GM21381 (cell line): ENCODE measurements around the gene KCTD19.

ENCODE experiments used
- ATAC-seq: cut with Tn5 transposase; IDR thresholded peaks from one replicate; pipeline ENCODE4 v1.9.1; 2021; ENCODE audit warnings: mild to moderate bottlenecking, moderate library complexity; ENCODE audit not compliant: unreplicated experiment

Gene KCTD19

GRCh38 chr16:67245674-67246080 lies 80.9 kb downstream of the KCTD19 start:
- no peak for ATAC-seq

DNA sequence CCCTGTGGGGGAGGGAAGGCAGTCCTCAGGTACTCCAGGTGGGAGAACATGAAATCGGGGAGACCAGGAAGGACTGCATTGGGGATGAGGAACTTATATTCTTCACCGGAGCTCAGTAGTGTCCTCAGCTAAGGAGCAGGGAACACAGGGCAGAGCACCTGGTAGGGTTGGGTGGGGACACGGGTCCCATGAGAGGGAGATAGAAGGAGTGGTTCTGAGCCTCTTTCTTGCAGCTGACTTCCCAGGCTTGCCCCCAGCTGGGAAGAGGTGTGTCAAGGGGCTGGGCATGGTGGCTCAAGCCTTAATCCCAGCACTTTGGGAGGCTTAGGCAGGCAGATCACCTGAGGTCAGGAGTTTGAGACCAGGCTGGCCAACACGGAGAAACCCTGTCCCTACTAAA lies 81.4 kb downstream of the KCTD19 start:
- no peak for ATAC-seq

DNA sequence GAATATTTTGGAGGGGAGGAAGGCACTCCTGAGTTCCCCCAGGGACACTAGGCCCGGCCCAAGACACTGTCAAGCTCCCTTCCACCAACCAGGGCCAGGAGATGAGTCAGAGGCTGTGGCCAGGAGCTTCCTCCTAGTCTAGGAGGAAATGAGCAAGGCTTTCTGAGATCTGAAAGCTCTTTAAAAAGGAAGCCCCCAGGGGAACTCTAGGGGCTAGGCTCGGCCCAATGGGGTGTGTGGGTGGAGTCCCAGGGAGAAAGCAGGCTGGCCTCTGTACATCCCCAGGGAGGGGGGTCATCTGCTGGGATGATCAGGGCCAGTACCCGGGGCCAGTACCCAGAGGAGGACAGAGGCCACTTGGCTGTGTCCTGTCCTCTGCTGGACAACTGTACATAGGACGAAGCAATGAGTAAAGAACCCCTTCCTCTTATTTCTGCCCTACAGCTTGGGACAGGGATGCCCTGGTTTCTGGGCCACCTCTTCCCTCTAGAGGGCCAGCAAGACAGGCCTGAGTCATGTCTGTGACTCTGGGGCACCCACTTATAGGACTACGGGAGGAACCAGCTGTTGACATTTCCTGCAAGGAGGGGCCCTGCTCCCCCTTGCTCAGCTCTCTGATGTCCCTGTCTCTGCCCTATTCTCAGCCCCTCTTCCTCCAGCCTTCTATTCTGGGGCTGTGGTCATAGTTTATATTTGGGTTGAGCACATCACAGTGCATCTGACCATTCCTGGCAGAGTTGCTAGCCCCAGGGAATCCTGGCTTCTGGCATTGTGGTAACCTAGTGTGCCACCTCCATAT lies 82.0 kb downstream of the KCTD19 start:
- peak; percentile 45 for ATAC-seq

GRCh38 chr16:67243481-67243880 lies 83.1 kb downstream of the KCTD19 start:
- no peak for ATAC-seq

GRCh38 chr16:67242138-67242730 lies 84.3 kb downstream of the KCTD19 start:
- no peak for ATAC-seq

GRCh38 chr16:67241008-67241900 lies 85.3 kb downstream of the KCTD19 start:
- no peak for ATAC-seq

DNA sequence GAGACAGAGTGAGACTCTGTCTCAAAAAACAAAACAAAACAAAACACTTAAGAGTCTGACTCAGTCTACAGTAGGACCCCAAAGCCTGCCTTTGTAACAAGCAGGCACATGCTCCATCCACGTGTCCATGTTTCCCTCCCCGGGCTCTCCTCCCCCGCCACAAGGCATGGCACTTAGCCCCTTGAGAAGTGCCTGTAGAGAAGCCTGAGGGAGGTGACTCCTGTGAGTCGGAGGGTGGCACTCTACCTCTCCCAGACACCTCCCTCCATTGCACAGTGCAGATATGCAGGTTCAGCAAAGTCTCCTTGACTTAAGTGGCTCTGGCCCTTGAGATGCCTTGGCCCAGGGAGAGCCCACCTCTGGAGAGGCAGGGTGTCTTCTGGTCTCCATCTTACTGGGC lies 86.0 kb downstream of the KCTD19 start:
- ATAC-seq, result no peak
